Liver (tissue), 9 donors: ENCODE measurements around the gene TLE7. TPM values are rescaled to one million over a fixed set of nuclear protein-coding genes. Genes with fewer than 3 reads are reported as not detected.

ENCODE experiments used
- DNase-seq: peaks from one replicate; pipeline ENCODE4 v3.0.0-alpha.2; 2017; ENCODE audit warnings: low spot score
- H3K27ac ChIP-seq, 2 donors: one replicate each; pipeline ENCODE4 v1.7.0; 2013; ENCODE audit warnings: inconsistent platforms in 2 of 2, low read length in 2 of 2, control low read depth in 1 of 2, low read depth in 1 of 2, mild to moderate bottlenecking in 1 of 2
- H3K27me3 ChIP-seq, 4 donors: one replicate each; pipeline versions ENCODE4 v1.6.1 to v1.7.0; 2013; ENCODE audit warnings: low read length in 3 of 4, inconsistent platforms in 1 of 4, mild to moderate bottlenecking in 1 of 4, moderate library complexity in 1 of 4; ENCODE audit not compliant: control insufficient read depth in 4 of 4, insufficient read depth in 4 of 4
- H3K36me3 ChIP-seq, 4 donors: one replicate each; pipeline versions ENCODE4 v1.6.1 to v1.7.0; 2013; ENCODE audit warnings: low read length in 3 of 4, mild to moderate bottlenecking in 3 of 4, low read depth in 1 of 4, moderate library complexity in 1 of 4; ENCODE audit not compliant: control insufficient read depth in 4 of 4, insufficient read depth in 3 of 4
- H3K4me1 ChIP-seq, 4 donors: one replicate each; pipeline versions ENCODE4 v1.6.1 to v1.7.0; 2013; ENCODE audit warnings: low read length in 3 of 4, mild to moderate bottlenecking in 3 of 4, moderate library complexity in 1 of 4; ENCODE audit not compliant: control insufficient read depth in 4 of 4, insufficient read depth in 4 of 4
- H3K4me3 ChIP-seq, 3 donors: one replicate each; pipeline versions ENCODE4 v1.6.1 to v1.7.0; 2013; ENCODE audit warnings: low read length in 3 of 3, control low read depth in 1 of 3, low read depth in 1 of 3, mild to moderate bottlenecking in 1 of 3
- H3K9ac ChIP-seq, 2 donors: one replicate each; pipeline ENCODE4 v1.7.0; 2013; ENCODE audit warnings: low read length in 2 of 2, mild to moderate bottlenecking in 2 of 2, moderate library complexity in 2 of 2, control low read depth in 1 of 2, low read depth in 1 of 2
- H3K9me3 ChIP-seq, 4 donors: one replicate each; pipeline versions ENCODE4 v1.6.1 to v1.7.0; 2013; ENCODE audit warnings: low read length in 3 of 4; ENCODE audit not compliant: control insufficient read depth in 4 of 4
- EGR1 ChIP-seq, 2 donors: IDR thresholded peaks; 2 replicates each; pipeline ENCODE4 v1.6.1; 2016 to 2018; ENCODE audit warnings: antibody characterized with exemption in 2 of 2, low read depth in 2 of 2
- FOXA2 ChIP-seq: IDR thresholded peaks from 2 replicates; pipeline ENCODE4 v1.6.1; 2016; ENCODE audit warnings: antibody characterized with exemption
- GABPA ChIP-seq, 2 donors: IDR thresholded peaks in 1 of 2; conservative IDR thresholded peaks in 1 of 2; 2 replicates each; pipeline ENCODE4 v1.6.1; 2016; ENCODE audit warnings: antibody characterized with exemption in 2 of 2, mild to moderate bottlenecking in 1 of 2, moderate library complexity in 1 of 2
- HNF4A ChIP-seq, 2 donors: conservative IDR thresholded peaks; 2 replicates each; pipeline ENCODE4 v1.6.1; 2016; ENCODE audit warnings: antibody characterized with exemption in 2 of 2, mild to moderate bottlenecking in 2 of 2
- JUND ChIP-seq, 2 donors: IDR thresholded peaks; 2 replicates each; pipeline ENCODE4 v1.6.1; 2016; ENCODE audit warnings: antibody characterized with exemption in 2 of 2
- NR2F2 ChIP-seq: IDR thresholded peaks from 2 replicates; pipeline ENCODE4 v1.6.1; 2016; ENCODE audit warnings: antibody characterized with exemption
- RAD21 ChIP-seq, 2 donors: IDR thresholded peaks; 2 replicates each; pipeline ENCODE4 v1.6.1; 2016; ENCODE audit warnings: antibody characterized with exemption in 2 of 2, mild to moderate bottlenecking in 2 of 2
- RXRA ChIP-seq, 2 donors: IDR thresholded peaks; 2 replicates each; pipeline ENCODE4 v1.6.1; 2017 to 2018; ENCODE audit warnings: antibody characterized with exemption in 2 of 2, mild to moderate bottlenecking in 1 of 2
- SP1 ChIP-seq: IDR thresholded peaks from 2 replicates; pipeline ENCODE4 v1.6.1; 2018; ENCODE audit warnings: antibody characterized with exemption, mild to moderate bottlenecking
- TAF1 ChIP-seq: conservative IDR thresholded peaks from 2 replicates; pipeline ENCODE4 v1.6.1; 2016; ENCODE audit warnings: antibody characterized with exemption, mild to moderate bottlenecking
- YY1 ChIP-seq: IDR thresholded peaks from 2 replicates; pipeline ENCODE4 v1.6.1; 2016; ENCODE audit warnings: antibody characterized with exemption, mild to moderate bottlenecking
- WGBS: extraction: QIAGEN DNeasy Blood & Tissue Kit; methylation state at CpG from one replicate; pipeline ENCODE4 v1.1.7; 2013; 5-methylcytosine and 5-hydroxymethylcytosine counted together
- polyA plus RNA-seq, 2 donors: library from polyadenylated mRNA; stranded (reverse) in 1 of 2; unstranded in 1 of 2; fragments of 200-250 nt in 1 of 2; fragments of >200 nt in 1 of 2; fragmentation: Nextera tagmentation in 1 of 2; extraction: Ambion mirVana in 1 of 2; gene quantifications; one replicate each; pipeline versions ENCODE4 v1.2.1 to v1.2.3, GENCODE V29; 2013 to 2015
- total RNA-seq, 2 donors: library from RNA; depleted of rRNA; stranded (reverse); fragments of >200 nt; gene quantifications; one replicate each; pipeline ENCODE4 v1.2.3, GENCODE V29; 2014
- TF ChIP-seq, protein P1 (sequence below): IDR thresholded peaks from 2 replicates; pipeline ENCODE4 v1.6.1; 2016; ENCODE audit warnings: antibody characterized with exemption
- TF ChIP-seq, protein P2 (sequence below): IDR thresholded peaks from 2 replicates; pipeline ENCODE4 v1.6.1; 2016; ENCODE audit warnings: antibody characterized with exemption, mild to moderate bottlenecking
- TF ChIP-seq, protein P3 (sequence below): fragments of 150-350 bp; IDR thresholded peaks from 2 replicates; pipeline ENCODE4 v1.5.1; 2017; ENCODE audit warnings: improper control_type of control experiment, low read depth, low read length; ENCODE audit not compliant: missing input control
- TF ChIP-seq, protein P4 (sequence below): IDR thresholded peaks from 2 replicates; pipeline ENCODE4 v1.6.1; 2016; ENCODE audit warnings: antibody characterized with exemption
- TF ChIP-seq, protein P5 (sequence below): IDR thresholded peaks from 2 replicates; pipeline ENCODE4 v1.6.1; 2016; ENCODE audit warnings: antibody characterized with exemption
- donor health status: healthy.
- donor health status: healthy.
- donor health status: healthy.
- donor health status: healthy.
- donor health status: healthy.

Gene TLE7
- total RNA-seq (not detected), polyA plus RNA-seq (not detected)

DNA sequence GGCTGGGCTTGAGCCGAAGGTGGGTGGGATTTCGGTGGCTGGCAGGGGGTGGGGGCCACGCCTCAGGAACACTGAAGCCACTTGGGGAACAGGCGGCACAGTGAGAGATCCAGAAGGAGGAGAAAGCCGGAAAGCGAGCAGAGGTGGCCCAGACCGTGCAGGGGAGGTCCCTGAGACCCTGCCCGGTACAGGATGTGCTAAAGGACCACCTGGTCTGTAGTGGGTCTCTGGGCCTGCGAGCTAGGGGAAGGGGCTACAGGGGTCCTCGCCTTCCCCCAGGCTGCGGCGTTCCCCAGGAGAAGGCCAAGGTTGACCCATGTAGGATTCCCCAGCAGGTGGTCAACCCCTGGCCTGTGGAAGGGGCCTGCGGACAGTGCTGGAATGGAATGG lies at the start of gene TLE7:
Gene TLE7, minus strand, starts transcription at position 4 of the 390 bp plus-strand sequence. CDS start 8,730 bp downstream, outside the sequence.
- Histone ChIP-seq H3K9me3 (peaks cover 22 to 42% (median 36%) of the 10 kb centered on the region in 4 donors), H3K36me3 (no peaks in the 10 kb centered on the region), H3K27me3 (no peaks in the 10 kb centered on the region), H3K9ac (no peak within 1 kb of the TSS), H3K4me3 (peak within 1 kb of the TSS in 1 of 3 donors; percentile 20), H3K4me1 (no peaks in the 10 kb centered on the region), H3K27ac (no peak within 1 kb of the TSS)
- no peak for DNase-seq
- 84% methylated on average over 13 of the region's 13 CpGs for WGBS
- TF ChIP-seq RAD21 (IDR thresholded peaks at IDR 0.05) = no peak
- TF ChIP-seq, protein P1, sequence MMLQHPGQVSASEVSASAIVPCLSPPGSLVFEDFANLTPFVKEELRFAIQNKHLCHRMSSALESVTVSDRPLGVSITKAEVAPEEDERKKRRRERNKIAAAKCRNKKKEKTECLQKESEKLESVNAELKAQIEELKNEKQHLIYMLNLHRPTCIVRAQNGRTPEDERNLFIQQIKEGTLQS = no peak

DNA sequence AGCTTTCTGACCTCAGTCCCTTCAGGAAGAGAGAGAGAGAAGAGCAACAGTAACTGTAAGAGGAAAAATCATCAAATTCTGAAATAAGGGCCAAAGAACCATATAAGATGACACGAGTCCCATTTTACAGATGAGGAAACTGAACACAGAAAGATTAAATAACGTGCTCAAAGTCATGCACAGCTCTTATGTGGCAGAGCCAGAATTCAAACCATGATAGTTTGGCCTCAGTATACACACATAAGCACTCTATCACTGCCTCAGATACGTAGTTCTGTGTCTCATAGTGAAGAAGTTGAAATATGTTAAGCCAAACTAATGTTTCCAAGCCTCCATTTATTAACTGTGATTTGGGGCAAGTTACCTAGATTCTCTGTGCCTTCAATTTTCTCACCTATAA lies 49.2 kb upstream of the TLE7 start:
- Histone ChIP-seq H3K4me1 (no peaks in the 10 kb centered on the region), H3K36me3 (no peaks in the 10 kb centered on the region), H3K4me3 (no peak overlapping the region), H3K27ac (no peak overlapping the region), H3K9me3 (no peaks in the 10 kb centered on the region), H3K9ac (no peak overlapping the region), H3K27me3 (no peaks in the 10 kb centered on the region)
- 72% methylated on average over 3 of the region's 3 CpGs for WGBS
- no peak for DNase-seq
- TF ChIP-seq HNF4A (conservative IDR thresholded peaks at IDR 0.05) = no peak

DNA sequence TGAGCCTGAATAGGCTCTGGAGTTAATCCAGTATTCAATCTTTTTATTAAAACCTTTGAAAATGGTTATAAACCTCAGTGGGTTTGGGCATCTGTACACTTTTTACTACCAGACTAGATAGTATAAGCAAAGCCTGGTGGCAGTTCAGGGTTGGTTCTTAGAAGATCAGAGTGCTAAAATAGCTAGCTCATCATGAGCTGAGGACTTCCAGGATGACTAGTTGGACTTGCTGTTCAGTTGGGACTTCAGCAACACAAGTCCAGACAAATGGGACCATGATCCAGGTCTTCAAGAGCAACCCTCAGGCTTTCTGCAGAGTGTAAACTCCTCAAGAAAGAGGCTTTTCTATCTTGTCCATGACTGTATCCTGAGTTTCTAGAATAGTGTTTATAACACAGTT lies 48.5 kb upstream of the TLE7 start:
- H3K4me1 ChIP-seq = no peaks in the 10 kb centered on the region
- H3K36me3 ChIP-seq = no peaks in the 10 kb centered on the region
- H3K9ac ChIP-seq = no peak overlapping the region
- TF ChIP-seq RXRA (IDR thresholded peaks at IDR 0.05) = no peak
- TF ChIP-seq SP1 = no peak
- no peak for TF ChIP-seq FOXA2
- no peak for TF ChIP-seq TAF1
- TF ChIP-seq RAD21 (IDR thresholded peaks at IDR 0.05) = no peak
- DNase-seq = no peak
- H3K27ac ChIP-seq = no peak overlapping the region
- H3K4me3 ChIP-seq = no peak overlapping the region
- H3K9me3 ChIP-seq = no peaks in the 10 kb centered on the region
- no peaks in the 10 kb centered on the region for H3K27me3 ChIP-seq

DNA sequence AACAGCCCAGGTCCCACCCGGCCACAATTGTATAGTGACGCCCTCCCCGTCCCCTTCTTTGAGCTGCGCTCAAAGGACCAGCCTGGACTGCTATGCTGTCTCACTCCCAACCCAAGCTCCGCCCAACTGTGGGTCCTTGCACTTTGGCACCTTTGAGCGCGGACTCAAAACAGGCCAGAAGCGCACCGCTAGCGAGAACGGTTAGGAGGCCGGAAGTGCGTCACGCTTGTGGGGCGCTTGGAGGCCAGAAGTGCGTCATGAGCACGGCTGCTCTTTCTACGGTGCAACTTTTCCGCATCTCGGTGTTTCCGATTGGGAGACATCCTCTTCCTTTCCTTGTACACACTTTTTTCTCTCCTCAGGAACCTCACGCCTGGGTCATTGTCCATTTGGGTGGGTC lies 47.3 kb upstream of the TLE7 start, which contains the start of gene ZNF19:
Gene ZNF19, minus strand, starts transcription at position 203 of the 400 bp plus-strand sequence. CDS start 7,210 bp downstream, outside the sequence.
- Histone ChIP-seq H3K9me3 (no peaks in the 10 kb centered on the region), H3K9ac (no peak within 1 kb of the TSS), H3K27ac (no peak within 1 kb of the TSS), H3K4me1 (peaks cover 0 to 5% (median 2%) of the 10 kb centered on the region in 4 donors), H3K27me3 (no peaks in the 10 kb centered on the region), H3K36me3 (no peaks in the 10 kb centered on the region), H3K4me3 (no peak within 1 kb of the TSS)
- no peak for DNase-seq
- 91% methylated on average over 22 of the region's 22 CpGs for WGBS
- TF ChIP-seq RXRA (IDR thresholded peaks at IDR 0.05) = no peak
- TF ChIP-seq GABPA (IDR thresholded peaks at IDR 0.05 in 1 of 2, conservative IDR thresholded peaks at IDR 0.05 in 1 of 2) = no peak
- no peak for TF ChIP-seq NR2F2
- TF ChIP-seq, protein P2, sequence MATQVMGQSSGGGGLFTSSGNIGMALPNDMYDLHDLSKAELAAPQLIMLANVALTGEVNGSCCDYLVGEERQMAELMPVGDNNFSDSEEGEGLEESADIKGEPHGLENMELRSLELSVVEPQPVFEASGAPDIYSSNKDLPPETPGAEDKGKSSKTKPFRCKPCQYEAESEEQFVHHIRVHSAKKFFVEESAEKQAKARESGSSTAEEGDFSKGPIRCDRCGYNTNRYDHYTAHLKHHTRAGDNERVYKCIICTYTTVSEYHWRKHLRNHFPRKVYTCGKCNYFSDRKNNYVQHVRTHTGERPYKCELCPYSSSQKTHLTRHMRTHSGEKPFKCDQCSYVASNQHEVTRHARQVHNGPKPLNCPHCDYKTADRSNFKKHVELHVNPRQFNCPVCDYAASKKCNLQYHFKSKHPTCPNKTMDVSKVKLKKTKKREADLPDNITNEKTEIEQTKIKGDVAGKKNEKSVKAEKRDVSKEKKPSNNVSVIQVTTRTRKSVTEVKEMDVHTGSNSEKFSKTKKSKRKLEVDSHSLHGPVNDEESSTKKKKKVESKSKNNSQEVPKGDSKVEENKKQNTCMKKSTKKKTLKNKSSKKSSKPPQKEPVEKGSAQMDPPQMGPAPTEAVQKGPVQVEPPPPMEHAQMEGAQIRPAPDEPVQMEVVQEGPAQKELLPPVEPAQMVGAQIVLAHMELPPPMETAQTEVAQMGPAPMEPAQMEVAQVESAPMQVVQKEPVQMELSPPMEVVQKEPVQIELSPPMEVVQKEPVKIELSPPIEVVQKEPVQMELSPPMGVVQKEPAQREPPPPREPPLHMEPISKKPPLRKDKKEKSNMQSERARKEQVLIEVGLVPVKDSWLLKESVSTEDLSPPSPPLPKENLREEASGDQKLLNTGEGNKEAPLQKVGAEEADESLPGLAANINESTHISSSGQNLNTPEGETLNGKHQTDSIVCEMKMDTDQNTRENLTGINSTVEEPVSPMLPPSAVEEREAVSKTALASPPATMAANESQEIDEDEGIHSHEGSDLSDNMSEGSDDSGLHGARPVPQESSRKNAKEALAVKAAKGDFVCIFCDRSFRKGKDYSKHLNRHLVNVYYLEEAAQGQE = no peak
- no peak for TF ChIP-seq YY1
- TF ChIP-seq, protein P3, sequence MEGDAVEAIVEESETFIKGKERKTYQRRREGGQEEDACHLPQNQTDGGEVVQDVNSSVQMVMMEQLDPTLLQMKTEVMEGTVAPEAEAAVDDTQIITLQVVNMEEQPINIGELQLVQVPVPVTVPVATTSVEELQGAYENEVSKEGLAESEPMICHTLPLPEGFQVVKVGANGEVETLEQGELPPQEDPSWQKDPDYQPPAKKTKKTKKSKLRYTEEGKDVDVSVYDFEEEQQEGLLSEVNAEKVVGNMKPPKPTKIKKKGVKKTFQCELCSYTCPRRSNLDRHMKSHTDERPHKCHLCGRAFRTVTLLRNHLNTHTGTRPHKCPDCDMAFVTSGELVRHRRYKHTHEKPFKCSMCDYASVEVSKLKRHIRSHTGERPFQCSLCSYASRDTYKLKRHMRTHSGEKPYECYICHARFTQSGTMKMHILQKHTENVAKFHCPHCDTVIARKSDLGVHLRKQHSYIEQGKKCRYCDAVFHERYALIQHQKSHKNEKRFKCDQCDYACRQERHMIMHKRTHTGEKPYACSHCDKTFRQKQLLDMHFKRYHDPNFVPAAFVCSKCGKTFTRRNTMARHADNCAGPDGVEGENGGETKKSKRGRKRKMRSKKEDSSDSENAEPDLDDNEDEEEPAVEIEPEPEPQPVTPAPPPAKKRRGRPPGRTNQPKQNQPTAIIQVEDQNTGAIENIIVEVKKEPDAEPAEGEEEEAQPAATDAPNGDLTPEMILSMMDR = no peak
- no peak for TF ChIP-seq RAD21 (IDR thresholded peaks at IDR 0.05)
- no peak for TF ChIP-seq SP1
- TF ChIP-seq, protein P4, sequence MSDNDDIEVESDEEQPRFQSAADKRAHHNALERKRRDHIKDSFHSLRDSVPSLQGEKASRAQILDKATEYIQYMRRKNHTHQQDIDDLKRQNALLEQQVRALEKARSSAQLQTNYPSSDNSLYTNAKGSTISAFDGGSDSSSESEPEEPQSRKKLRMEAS = no peak
- no peak for TF ChIP-seq TAF1
- TF ChIP-seq, protein P5, sequence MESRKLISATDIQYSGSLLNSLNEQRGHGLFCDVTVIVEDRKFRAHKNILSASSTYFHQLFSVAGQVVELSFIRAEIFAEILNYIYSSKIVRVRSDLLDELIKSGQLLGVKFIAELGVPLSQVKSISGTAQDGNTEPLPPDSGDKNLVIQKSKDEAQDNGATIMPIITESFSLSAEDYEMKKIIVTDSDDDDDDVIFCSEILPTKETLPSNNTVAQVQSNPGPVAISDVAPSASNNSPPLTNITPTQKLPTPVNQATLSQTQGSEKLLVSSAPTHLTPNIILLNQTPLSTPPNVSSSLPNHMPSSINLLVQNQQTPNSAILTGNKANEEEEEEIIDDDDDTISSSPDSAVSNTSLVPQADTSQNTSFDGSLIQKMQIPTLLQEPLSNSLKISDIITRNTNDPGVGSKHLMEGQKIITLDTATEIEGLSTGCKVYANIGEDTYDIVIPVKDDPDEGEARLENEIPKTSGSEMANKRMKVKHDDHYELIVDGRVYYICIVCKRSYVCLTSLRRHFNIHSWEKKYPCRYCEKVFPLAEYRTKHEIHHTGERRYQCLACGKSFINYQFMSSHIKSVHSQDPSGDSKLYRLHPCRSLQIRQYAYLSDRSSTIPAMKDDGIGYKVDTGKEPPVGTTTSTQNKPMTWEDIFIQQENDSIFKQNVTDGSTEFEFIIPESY = no peak
- TF ChIP-seq, protein P1 = no peak
- no peak for TF ChIP-seq JUND (IDR thresholded peaks at IDR 0.05)
- TF ChIP-seq EGR1 (IDR thresholded peaks at IDR 0.05; ENCODE audit: low read depth in 2 of 2) = no peak
